HEK293 (cell line): ENCODE measurements around the gene GRAMD4.

Experiments used
- CTCF ChIA-PET: fragments of 350-600 bp; formaldehyde crosslinking; extraction: SDS; loops from one replicate; lab custom pipeline; 2021; ENCODE audit warnings: antibody characterized with exemption; lab: Yijun Ruan, JAX
- POLR2A ChIA-PET: fragments of 300-600 bp; formaldehyde crosslinking; extraction: SDS; loops from one replicate; lab custom pipeline; 2020; ENCODE audit warnings: antibody characterized with exemption, inconsistent platforms; lab: Yijun Ruan, JAX
- H3K27ac ChIP-seq: fragments of 200-500 bp; sonication (Bioruptor generic); 2 replicates; pipeline ENCODE4 v1.5.1; 2014; ENCODE audit warnings: low read depth, low read length, control low read depth, inconsistent platforms; ENCODE audit errors: extremely low read depth
- H3K36me3 ChIP-seq, 2 experiments: fragments of 200-500 bp in 1 of 2; sonication (Bioruptor generic) in 1 of 2; 1 replicate in 1 of 2; 2 replicates in 1 of 2; pipeline ENCODE4 v1.5.1; 2014 to 2017; ENCODE audit warnings: inconsistent platforms in 2 of 2, low read length in 2 of 2; ENCODE audit not compliant: control insufficient read depth in 2 of 2, insufficient read depth in 1 of 2
- H3K4me1 ChIP-seq: fragments of 200-500 bp; sonication (Bioruptor generic); 2 replicates; pipeline ENCODE4 v1.5.1; 2014; ENCODE audit warnings: mild to moderate bottlenecking, low read length, inconsistent platforms; ENCODE audit not compliant: control insufficient read depth, insufficient read depth
- H3K4me3 ChIP-seq: 2 replicates; pipeline ENCODE4 v1.5.1; 2011; ENCODE audit warnings: low read depth, mild to moderate bottlenecking, control low read depth, low read length, moderate library complexity
- H3K9me3 ChIP-seq: fragments of 200-500 bp; sonication (Bioruptor generic); 2 replicates; pipeline ENCODE4 v1.5.1; 2014; ENCODE audit warnings: low read depth, low read length, inconsistent platforms; ENCODE audit not compliant: control insufficient read depth, insufficient read depth
- GLIS2 ChIP-seq: fragments of 450-650 bp; formaldehyde crosslinking; IDR thresholded peaks from 2 replicates; pipeline ENCODE4 v1.5.1; 2016; ENCODE audit warnings: missing biosample characterization, missing genetic modification characterization
- PATZ1 ChIP-seq: fragments of 450-650 bp; formaldehyde crosslinking; IDR thresholded peaks from 2 replicates; pipeline ENCODE4 v1.5.1; 2016; ENCODE audit warnings: missing biosample characterization, missing genetic modification characterization
- PRDM10 ChIP-seq: fragments of 450-650 bp; formaldehyde crosslinking; IDR thresholded peaks from 2 replicates; pipeline ENCODE4 v1.5.1; 2016; ENCODE audit warnings: missing biosample characterization, missing genetic modification characterization
- PRDM4 ChIP-seq: fragments of 450-650 bp; formaldehyde crosslinking; IDR thresholded peaks from 2 replicates; pipeline ENCODE4 v1.5.1; 2017; ENCODE audit warnings: missing biosample characterization, missing genetic modification characterization
- SP2 ChIP-seq: fragments of 450-650 bp; formaldehyde crosslinking; IDR thresholded peaks from 2 replicates; pipeline ENCODE4 v1.5.1; 2016; ENCODE audit warnings: missing biosample characterization, missing genetic modification characterization
- ZBTB20 ChIP-seq: fragments of 450-650 bp; formaldehyde crosslinking; IDR thresholded peaks from 2 replicates; pipeline ENCODE4 v1.5.1; 2016; ENCODE audit warnings: missing biosample characterization, missing genetic modification characterization
- ZBTB7A ChIP-seq: fragments of 450-650 bp; formaldehyde crosslinking; IDR thresholded peaks from 2 replicates; pipeline ENCODE4 v1.5.1; 2016; ENCODE audit warnings: low read depth, missing biosample characterization, missing genetic modification characterization
- ZEB2 ChIP-seq: fragments of 450-650 bp; formaldehyde crosslinking; IDR thresholded peaks from 2 replicates; pipeline ENCODE4 v1.5.1; 2016; ENCODE audit warnings: missing biosample characterization, missing genetic modification characterization
- ZNF214 ChIP-seq: fragments of 450-650 bp; formaldehyde crosslinking; IDR thresholded peaks from 2 replicates; pipeline ENCODE4 v1.5.1; 2017; ENCODE audit warnings: missing biosample characterization, mild to moderate bottlenecking, missing genetic modification characterization, borderline replicate concordance
- ZNF423 ChIP-seq: fragments of 450-650 bp; formaldehyde crosslinking; IDR thresholded peaks from 2 replicates; pipeline ENCODE4 v1.5.1; 2016; ENCODE audit warnings: missing biosample characterization, missing genetic modification characterization
- ZNF473 ChIP-seq: fragments of 450-650 bp; formaldehyde crosslinking; IDR thresholded peaks from 2 replicates; pipeline ENCODE4 v1.5.1; 2017; ENCODE audit warnings: missing biosample characterization, missing genetic modification characterization
- ZNF555 ChIP-seq: fragments of 450-650 bp; formaldehyde crosslinking; conservative IDR thresholded peaks from 2 replicates; pipeline ENCODE4 v1.5.1; 2017; ENCODE audit warnings: missing biosample characterization, mild to moderate bottlenecking, missing genetic modification characterization, inconsistent platforms
- ZNF664 ChIP-seq: fragments of 450-650 bp; formaldehyde crosslinking; IDR thresholded peaks from 2 replicates; pipeline ENCODE4 v1.5.1; 2016; ENCODE audit warnings: missing biosample characterization, missing genetic modification characterization
- ZNF768 ChIP-seq: fragments of 450-650 bp; formaldehyde crosslinking; IDR thresholded peaks from 2 replicates; pipeline ENCODE4 v1.5.1; 2018; ENCODE audit warnings: missing biosample characterization, mild to moderate bottlenecking, missing genetic modification characterization
- ZNF791 ChIP-seq: fragments of 450-650 bp; formaldehyde crosslinking; IDR thresholded peaks from 2 replicates; pipeline ENCODE4 v1.5.1; 2016; ENCODE audit warnings: missing biosample characterization, missing genetic modification characterization
- ZSCAN30 ChIP-seq: fragments of 450-650 bp; IDR thresholded peaks from 2 replicates; pipeline ENCODE4 v1.5.1; 2018; ENCODE audit warnings: missing biosample characterization, mild to moderate bottlenecking, missing genetic modification characterization, moderate library complexity
- TF ChIP-seq, protein P1 (sequence below): fragments of 450-650 bp; formaldehyde crosslinking; IDR thresholded peaks from 2 replicates; pipeline ENCODE4 v1.5.1; 2016; ENCODE audit warnings: missing biosample characterization, missing genetic modification characterization
- TF ChIP-seq, protein P2 (sequence below): fragments of 450-650 bp; formaldehyde crosslinking; IDR thresholded peaks from 2 replicates; pipeline ENCODE4 v1.5.0; 2017; ENCODE audit warnings: missing biosample characterization, missing genetic modification characterization, borderline replicate concordance

GRAMD4 gene

GRCh38 chr22:46577368-46578249 is 42.6 kb upstream of the GRAMD4 start (continued):
- TF ChIP-seq GLIS2 (peak; percentile 30; the same call in 1 of the 2 replicates), ZEB2 (tag by site-specific recombination) (no peak), SP2 (tag by site-specific recombination) (no peak), ZBTB20 (tag by site-specific recombination) (peak; percentile 83; the same call in 1 of the 2 replicates)
- TF ChIP-seq, protein P1, sequence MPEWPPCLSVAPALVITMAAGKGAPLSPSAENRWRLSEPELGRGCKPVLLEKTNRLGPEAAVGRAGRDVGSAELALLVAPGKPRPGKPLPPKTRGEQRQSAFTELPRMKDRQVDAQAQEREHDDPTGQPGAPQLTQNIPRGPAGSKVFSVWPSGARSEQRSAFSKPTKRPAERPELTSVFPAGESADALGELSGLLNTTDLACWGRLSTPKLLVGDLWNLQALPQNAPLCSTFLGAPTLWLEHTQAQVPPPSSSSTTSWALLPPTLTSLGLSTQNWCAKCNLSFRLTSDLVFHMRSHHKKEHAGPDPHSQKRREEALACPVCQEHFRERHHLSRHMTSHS (tag by site-specific recombination) = no peak
- TF ChIP-seq, protein P2, sequence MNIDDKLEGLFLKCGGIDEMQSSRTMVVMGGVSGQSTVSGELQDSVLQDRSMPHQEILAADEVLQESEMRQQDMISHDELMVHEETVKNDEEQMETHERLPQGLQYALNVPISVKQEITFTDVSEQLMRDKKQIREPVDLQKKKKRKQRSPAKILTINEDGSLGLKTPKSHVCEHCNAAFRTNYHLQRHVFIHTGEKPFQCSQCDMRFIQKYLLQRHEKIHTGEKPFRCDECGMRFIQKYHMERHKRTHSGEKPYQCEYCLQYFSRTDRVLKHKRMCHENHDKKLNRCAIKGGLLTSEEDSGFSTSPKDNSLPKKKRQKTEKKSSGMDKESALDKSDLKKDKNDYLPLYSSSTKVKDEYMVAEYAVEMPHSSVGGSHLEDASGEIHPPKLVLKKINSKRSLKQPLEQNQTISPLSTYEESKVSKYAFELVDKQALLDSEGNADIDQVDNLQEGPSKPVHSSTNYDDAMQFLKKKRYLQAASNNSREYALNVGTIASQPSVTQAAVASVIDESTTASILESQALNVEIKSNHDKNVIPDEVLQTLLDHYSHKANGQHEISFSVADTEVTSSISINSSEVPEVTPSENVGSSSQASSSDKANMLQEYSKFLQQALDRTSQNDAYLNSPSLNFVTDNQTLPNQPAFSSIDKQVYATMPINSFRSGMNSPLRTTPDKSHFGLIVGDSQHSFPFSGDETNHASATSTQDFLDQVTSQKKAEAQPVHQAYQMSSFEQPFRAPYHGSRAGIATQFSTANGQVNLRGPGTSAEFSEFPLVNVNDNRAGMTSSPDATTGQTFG (tag by site-specific recombination) = no peak

- CTCF ChIA-PET = interaction anchor here (0.7 kb wide), 1 partner anchor 1731 kb away, joined by 3 read pairs; no protein-coding TSS in a partner anchor
- Histone ChIP-seq H3K27ac (no peak overlapping the region; the same call in 1 of the 2 replicates), H3K4me3 (peak overlapping the region; percentile 55), H3K4me1 (peaks cover 24% of the 10 kb centered on the region), H3K36me3 (no peaks in the 10 kb centered on the region), H3K9me3 (no peaks in the 10 kb centered on the region)
- POLR2A ChIA-PET = no interaction called here
- no peak for TF ChIP-seq ZNF423
- TF ChIP-seq ZNF214 (tag by site-specific recombination) = no peak
- no peak for TF ChIP-seq PRDM4 (tag by site-specific recombination)
- TF ChIP-seq ZNF555 = no peak
- no peak for TF ChIP-seq ZNF791 (tag by site-specific recombination)
- TF ChIP-seq ZNF664 (tag by site-specific recombination) = no peak
- no peak for TF ChIP-seq ZSCAN30 (tag by site-specific recombination)
These were observed 41.8 kb upstream of the GRAMD4 start for GRCh38 chr22:46578251-46578823.

GRCh38 chr22:46578824-46579561 is 41.2 kb upstream of the GRAMD4 start:
- H3K4me3 ChIP-seq = no peak overlapping the region
- TF ChIP-seq PATZ1 (tag by site-specific recombination) (peak; percentile 49), PRDM10 (tag by site-specific recombination) (no peak), ZNF768 (tag by site-specific recombination) (no peak), ZBTB7A (tag by site-specific recombination) (no peak), ZNF473 (tag by site-specific recombination) (no peak)

More at GRCh38 chr22:46578824-46579561, 41.2 kb upstream of the GRAMD4 start:
- H3K4me1 ChIP-seq = peaks cover 24% of the 10 kb centered on the region
- no peaks in the 10 kb centered on the region for H3K9me3 ChIP-seq
- CTCF ChIA-PET = interaction anchor here (0.7 kb wide), 1 partner anchor 1732 kb away, joined by 3 read pairs; no protein-coding TSS in a partner anchor
- POLR2A ChIA-PET = no interaction called here
- H3K27ac ChIP-seq = no peak overlapping the region; the same call in 1 of the 2 replicates
- no peaks in the 10 kb centered on the region for H3K36me3 ChIP-seq
